GM21360 (cell line): Measurements from ENCODE around the gene MPPED1.

Experiments used
- ATAC-seq: cut with Tn5 transposase; IDR thresholded peaks from one replicate; pipeline ENCODE4 v1.9.1; 2021; ENCODE audit warnings: mild to moderate bottlenecking, moderate library complexity; ENCODE audit not compliant: unreplicated experiment

MPPED1 gene

GRCh38 chr22:43409800-43410199 is 2.0 kb upstream of the MPPED1 start:
- no peak for ATAC-seq

DNA sequence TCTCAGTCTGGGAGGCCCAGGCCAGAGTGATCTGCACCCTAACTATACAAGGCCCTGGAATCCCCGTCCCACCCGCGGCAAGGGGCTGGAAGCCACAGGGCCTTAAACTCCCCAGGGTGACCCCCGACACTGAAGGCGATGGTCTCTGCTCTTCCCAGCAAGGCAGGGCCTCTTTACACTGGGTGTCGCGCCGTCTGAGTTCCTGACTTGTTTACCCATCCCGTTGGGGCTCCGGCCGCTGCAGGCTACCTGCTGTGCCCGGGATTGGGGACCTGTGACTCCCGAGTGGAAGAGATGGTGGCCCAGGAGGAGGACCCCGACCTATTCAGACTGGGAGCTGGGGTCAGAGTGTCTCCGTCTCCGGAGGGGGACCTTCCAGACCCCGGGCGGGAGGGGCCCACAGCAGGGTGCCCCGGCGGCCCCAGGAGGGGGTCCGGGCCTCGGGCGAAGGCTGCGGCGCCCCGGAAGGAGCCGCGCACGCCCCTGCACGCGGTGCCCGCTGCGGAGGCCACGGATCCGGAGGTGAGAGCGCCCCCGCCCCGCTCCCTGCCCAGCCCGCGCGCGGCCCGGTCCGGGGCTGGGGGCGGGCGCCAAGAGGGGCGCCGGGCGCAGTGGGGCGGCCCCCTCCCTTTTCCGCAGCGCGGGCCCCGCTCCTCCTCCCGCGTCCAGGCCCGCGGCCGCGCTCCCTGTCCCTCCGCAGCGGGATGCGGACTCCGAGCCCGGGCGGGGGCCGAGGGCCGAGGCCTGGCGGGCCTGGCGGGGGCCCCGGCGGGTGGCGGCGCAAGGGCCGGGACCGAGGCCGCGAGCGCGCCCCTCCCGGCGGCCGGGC is 560 bp upstream of the MPPED1 start:
- no peak for ATAC-seq

DNA sequence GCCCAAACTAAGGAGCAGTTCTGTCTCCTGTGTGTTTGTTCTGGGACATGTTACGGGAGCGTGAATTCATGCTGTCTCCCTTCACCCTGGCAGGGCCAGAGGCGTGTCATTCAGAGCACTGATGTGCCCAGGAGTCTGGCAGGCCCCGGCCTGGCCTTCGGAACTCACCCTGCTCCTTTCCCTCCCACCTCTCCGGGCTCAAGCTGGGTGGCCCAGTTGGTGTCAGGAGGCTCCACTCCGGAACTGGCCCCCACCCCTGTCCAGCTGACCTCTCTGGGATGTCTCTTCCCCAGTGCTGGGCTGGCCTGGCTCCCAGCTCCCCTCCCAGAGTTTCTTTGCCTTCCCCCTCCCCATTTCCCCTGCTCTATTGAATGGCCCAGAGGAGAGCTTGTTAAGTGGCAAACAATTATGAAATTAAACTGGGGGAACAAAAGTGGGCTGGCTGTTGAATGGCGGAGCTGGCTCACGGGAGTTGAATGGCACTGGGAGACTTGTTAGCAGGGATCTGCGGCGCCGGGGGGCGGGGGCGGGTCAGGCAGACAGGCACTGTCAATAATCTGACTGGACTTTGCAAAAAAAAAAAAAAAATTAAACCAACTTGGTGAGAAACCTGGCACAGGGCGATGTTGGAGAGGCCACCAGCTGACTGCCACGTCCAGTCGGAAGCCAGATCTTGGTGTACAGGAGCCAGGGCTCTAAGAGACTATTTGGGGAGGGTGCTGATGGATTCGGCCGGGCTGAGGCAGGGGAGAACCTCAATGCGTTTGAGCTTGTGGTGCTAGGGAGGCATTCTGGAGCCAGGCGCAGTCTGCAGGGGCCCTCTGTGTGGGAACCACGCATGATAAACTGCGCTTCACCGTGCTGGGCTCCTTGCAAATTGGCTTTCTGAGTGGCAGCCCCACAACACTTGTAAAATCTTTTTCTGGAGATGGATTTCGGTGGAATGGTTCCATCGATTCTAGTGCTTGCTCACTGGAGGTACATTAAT is 1.3 kb downstream of the MPPED1 start:
- no peak for ATAC-seq

DNA sequence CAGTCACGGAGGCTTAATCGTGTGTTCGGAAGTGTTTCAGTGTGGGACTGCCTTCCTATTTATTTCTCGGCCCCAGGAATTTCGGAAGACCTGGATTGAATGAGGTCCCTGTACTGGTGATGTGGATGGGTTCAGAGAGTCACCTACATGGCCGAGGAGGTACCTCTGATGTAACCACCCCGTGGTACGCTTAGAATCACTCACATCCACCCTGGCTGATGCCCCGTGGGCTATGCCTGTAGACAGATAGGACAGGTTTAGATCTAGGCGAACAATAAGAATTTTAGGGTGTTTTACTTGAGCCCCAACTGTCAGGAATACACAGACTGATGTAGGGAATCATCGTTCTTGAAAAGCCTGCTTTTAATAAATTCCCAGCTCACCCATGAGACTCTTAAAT is 2.0 kb downstream of the MPPED1 start:
- ATAC-seq = no peak

GRCh38 chr22:43415681-43416080 is 3.9 kb downstream of the MPPED1 start:
- no peak for ATAC-seq

DNA sequence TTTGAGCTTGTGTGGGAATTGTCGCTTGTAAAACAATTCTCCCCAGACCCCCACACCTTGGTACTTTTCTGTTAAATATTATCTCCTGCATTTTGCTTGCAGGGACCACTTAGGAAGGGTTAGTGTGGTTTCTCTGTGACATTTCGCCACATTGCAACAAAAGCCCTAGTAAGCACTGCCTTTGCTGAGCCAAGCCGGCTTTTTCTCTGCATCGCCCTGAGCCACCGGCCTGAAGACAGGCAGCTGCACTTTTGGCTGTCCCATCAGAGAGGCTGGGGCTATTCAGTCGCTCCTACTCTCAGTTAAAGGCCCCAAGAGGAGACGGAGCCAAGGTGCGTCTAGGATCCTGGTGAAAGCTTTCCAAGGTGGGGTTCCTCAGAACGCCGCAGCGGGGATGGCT is 5.7 kb downstream of the MPPED1 start:
- ATAC-seq = no peak

- no peak for ATAC-seq
These were observed 6.4 kb downstream of the MPPED1 start for GRCh38 chr22:43418079-43418825.

GRCh38 chr22:43419371-43420080 is 7.7 kb downstream of the MPPED1 start:
- ATAC-seq = no peak

DNA sequence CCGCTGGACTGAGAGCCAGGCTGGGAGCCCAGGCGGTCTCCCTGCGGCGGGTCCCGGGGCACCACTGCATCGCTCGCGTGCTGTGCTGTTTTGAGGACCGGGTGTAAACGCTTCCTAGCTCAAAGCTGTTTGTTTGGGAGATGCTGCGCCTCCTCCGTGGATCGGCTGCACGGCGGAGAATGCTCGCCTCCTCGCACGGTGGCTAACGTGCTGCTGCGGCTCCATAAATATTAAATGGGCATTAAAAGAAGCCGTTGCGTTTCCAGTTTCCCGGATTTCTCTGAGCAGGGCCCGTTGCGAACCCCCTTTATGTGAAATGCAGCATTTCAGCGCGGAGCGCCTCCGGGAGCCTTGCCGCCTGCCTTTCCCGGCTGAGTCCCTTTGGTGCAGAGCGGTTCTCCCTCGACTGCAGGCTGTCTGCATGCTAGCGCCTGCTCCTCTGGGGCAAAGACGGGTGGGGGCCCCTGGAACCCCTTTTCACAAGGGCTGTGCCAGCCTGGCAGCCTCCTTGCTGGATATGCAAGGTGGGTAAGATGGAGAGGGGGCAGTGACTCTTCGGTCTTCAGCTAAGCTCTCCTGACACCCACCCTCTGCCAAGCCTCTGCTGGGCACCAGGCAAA is 9.3 kb downstream of the MPPED1 start:
- no peak for ATAC-seq

DNA sequence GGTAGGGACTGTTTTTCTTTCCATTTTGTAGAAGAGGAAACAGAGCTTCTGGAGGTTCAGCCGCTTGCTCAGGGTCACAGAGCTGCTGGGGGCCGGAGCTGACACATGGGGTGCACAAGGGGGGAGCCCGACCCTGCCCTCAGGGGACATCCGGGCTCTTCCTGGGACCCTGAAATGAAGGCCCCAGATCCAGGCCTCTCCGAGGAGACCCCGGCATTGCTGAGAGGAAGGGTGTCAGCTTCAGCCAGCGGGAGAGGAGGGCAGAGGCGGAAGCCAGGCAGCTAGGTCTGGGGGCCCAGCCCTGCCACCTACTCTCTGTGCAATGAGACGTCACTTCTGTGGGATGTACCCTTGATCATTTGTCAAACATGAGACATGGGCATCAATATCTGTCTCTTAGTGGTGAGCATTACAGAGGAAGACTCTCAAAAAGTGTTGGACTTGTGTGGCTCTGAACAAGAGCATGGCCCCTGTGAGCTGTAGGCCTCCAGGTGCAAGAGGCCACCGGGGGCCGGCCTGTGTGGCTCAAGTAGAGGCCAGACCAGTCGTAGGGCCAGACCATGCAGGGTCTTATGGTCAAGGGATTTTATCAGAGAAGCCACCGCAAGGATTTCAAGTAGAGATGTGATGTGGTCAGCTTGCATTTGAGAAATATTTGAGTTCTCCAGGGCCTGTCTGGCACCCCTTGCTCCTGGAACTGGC is 10.3 kb downstream of the MPPED1 start:
- ATAC-seq = no peak

GRCh38 chr22:43423046-43423445 is 11.2 kb downstream of the MPPED1 start:
- no peak for ATAC-seq

GRCh38 chr22:43424201-43424600 is 12.4 kb downstream of the MPPED1 start:
- ATAC-seq = no peak

GRCh38 chr22:43424666-43425630 is 13.1 kb downstream of the MPPED1 start:
- ATAC-seq = no peak

- ATAC-seq = no peak
These were observed 14.4 kb downstream of the MPPED1 start for GRCh38 chr22:43425976-43426785.

DNA sequence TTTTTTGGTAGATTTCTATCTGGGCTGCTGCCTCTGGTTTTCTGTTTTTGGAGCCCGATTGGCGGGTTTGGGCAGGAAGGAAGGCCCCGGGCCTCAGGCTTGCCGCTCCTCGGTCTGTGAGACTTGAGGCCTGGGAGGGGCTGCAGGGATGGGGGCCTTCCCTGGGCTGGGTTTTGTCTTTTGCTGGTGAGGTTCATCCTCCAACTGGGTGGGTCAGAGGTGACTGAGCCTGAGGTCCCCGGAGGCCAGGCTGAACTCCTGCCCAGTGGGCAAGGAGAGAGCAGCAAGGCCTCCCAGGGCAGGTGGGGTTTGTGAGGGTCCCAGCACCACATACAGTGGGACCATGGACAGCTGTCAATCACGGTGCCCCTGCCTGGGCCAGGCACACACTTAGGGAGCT is 15.0 kb downstream of the MPPED1 start:
- no peak for ATAC-seq

- no peak for ATAC-seq
These were observed 15.6 kb downstream of the MPPED1 start for GRCh38 chr22:43427296-43428004.

GRCh38 chr22:43428005-43428485 is 16.2 kb downstream of the MPPED1 start:
- no peak for ATAC-seq
